GM23248 (cell line): ENCODE measurements around the gene ZNF277.

Experiments
- EZH2 ChIP-seq: fragments of 200-600 bp; sonication (generic); IDR thresholded peaks from 2 replicates; pipeline ENCODE4 v1.6.1; 2018; ENCODE audit warnings: antibody characterized with exemption, mild to moderate bottlenecking; ENCODE audit not compliant: insufficient read depth, poor library complexity, severe bottlenecking
- EZH2phosphoT487 ChIP-seq: fragments of 200-600 bp; sonication (generic); IDR thresholded peaks from 2 replicates; pipeline ENCODE4 v1.6.1; 2018; ENCODE audit warnings: antibody characterized with exemption, moderate library complexity, mild to moderate bottlenecking, low read depth; ENCODE audit not compliant: insufficient read depth

GRCh38 chr7:112167147-112167546 is 39.3 kb upstream of the ZNF277 start:
- no peak for TF ChIP-seq EZH2
- TF ChIP-seq EZH2phosphoT487, result no peak
